ENCODE data around the gene ABLIM3. TPM values are rescaled to one million over a fixed set of nuclear protein-coding genes. Genes with fewer than 3 reads are reported as not detected.

The ABLIM3 gene
- total RNA-seq, 1 donor from 2014 or later: 30.1 TPM

DNA sequence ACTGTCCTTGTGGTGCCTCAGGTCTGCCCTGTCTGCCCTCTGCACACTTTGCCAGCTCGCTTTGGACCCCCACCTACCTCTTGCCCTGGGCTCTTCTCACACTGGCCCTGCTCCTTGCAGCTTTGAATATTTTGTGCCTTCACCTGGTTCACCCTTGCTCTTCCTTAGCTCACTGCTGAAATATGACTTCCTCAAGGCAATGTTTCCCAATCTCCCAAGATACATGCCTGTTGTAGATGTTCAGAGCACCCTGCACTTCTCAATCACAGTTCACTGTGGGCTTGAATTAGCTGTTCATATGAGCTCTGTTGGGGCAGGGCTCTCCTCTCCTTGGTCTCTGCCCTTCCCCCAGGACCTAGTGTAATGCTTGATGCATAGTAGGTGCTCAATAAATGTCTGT is 138.4 kb downstream of the ABLIM3 start:
- TF ChIP-seq, protein P1, sequence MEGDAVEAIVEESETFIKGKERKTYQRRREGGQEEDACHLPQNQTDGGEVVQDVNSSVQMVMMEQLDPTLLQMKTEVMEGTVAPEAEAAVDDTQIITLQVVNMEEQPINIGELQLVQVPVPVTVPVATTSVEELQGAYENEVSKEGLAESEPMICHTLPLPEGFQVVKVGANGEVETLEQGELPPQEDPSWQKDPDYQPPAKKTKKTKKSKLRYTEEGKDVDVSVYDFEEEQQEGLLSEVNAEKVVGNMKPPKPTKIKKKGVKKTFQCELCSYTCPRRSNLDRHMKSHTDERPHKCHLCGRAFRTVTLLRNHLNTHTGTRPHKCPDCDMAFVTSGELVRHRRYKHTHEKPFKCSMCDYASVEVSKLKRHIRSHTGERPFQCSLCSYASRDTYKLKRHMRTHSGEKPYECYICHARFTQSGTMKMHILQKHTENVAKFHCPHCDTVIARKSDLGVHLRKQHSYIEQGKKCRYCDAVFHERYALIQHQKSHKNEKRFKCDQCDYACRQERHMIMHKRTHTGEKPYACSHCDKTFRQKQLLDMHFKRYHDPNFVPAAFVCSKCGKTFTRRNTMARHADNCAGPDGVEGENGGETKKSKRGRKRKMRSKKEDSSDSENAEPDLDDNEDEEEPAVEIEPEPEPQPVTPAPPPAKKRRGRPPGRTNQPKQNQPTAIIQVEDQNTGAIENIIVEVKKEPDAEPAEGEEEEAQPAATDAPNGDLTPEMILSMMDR (conservative IDR thresholded peaks at IDR 0.05; ENCODE audit: low read depth, low read length): no peak
- no peak overlapping the region for H3K4me3 ChIP-seq (ENCODE audit: low read depth, low read length)

DNA sequence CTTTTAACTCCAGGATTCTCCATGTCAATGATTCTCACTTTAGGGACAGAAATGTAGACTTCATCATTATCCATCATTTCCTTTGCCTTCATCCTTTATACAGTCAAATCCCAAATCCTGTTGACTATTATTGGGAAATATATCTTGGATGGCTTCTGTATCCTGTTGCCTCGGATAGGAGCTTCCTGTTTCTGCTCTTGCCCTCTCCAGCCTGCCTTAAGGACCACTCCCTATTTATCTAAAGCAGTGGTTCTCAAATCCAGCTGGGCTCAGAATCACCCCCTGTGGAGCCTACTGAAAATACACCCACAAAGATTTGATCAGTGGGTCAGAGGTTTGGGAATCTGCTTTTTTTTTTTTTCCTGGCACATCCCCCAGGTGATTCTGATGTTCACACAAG is 138.8 kb downstream of the ABLIM3 start:
- DNase-seq (ENCODE audit: low read depth): no peak
- no peak overlapping the region for H3K4me3 ChIP-seq (ENCODE audit: low read depth, low read length)
- TF ChIP-seq, protein P1 (conservative IDR thresholded peaks at IDR 0.05; ENCODE audit: low read depth, low read length): no peak

More for the DNA sequence above, 138.4 kb downstream of the ABLIM3 start:
- DNase-seq (ENCODE audit: low read depth): no peak

DNA sequence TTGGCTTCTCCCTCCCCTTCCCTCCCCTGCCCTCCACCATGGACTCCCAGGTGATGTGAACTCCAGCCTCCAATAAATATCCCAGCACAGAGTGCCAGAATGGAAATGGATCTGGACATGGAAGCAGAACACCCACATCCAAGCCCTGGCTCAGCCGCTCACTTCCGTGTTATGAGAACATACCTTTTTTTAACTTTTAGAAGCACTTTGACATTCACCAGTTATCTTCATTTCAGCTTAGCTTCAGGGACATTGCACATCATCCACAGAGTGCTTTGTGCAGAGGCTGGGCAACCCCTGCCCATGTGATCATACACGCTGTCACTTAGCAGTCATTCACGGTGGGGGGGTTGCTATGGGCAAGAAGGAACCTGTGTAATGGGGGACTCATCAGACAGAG is 139.5 kb downstream of the ABLIM3 start:
- DNase-seq (ENCODE audit: low read depth): no peak
- H3K4me3 ChIP-seq (ENCODE audit: low read depth, low read length): no peak overlapping the region
- TF ChIP-seq, protein P1 (conservative IDR thresholded peaks at IDR 0.05; ENCODE audit: low read depth, low read length): no peak

DNA sequence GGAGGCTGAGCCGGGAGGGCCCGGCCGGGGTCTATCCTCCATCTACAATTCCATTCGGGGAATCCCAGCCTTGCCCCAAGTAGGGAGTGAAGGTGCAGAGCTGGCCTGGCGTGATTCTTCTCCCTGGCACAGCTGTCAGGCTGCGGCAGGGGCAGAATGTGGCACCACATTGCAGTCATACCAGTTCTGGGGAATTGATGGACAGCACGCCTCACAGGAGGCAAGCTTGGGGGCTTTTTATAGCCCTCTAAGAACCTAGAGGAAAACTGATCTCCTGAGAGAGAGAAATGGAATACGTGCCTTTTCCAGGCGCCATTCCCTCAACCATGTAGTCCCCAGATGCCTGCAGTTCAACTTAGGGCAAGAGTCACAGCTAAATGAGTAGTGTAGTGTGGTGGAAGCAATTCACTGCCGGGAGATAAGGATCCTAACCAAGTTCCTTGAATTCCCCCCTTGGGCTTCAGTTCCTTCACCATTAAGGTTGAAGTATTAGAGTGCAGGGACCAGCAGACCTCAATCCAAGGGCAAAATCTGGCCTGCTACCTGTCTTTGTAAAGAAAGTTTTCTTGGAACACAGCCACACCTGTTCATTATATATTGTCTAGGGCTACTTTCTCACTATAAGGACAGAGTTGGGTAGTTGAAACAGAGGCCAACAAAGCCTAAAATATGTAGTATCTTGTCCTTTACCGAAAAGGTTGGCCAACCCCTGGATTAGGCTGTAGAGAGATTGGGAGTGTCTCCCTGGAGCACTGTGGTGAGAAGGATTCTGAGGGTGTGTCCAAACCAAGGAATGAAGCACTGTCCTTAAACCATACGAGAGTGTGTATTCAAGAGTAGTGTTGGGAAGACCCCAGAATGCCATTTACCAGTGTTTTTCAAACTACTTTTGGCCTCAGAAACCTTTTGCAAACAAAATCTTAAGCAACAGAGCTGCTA is 141.0 kb downstream of the ABLIM3 start:
- no peak for DNase-seq (ENCODE audit: low read depth)
- H3K4me3 ChIP-seq (ENCODE audit: low read depth, low read length): no peak overlapping the region
- TF ChIP-seq, protein P1 (conservative IDR thresholded peaks at IDR 0.05; ENCODE audit: low read depth, low read length): no peak

DNA sequence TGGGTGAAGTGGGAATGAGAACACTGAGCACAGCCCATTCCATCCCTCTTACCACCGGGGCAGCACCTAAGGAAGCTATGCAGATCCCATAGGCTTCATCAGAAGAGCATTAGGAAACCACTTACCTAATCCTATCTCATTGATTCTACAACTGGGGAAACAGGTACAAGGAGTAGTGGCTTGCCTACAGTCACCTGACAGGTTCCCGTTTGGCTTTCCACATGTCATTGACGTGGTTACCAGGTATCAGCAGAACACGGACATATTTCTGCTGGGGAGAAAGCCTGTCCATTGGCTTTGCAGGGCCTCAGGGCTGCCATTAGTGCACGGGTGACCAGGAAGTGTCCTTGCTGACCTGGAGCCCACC is 141.7 kb downstream of the ABLIM3 start:
- TF ChIP-seq, protein P1 (conservative IDR thresholded peaks at IDR 0.05; ENCODE audit: low read depth, low read length): no peak
- H3K4me3 ChIP-seq (ENCODE audit: low read depth, low read length): no peak overlapping the region
- no peak for DNase-seq (ENCODE audit: low read depth)

DNA sequence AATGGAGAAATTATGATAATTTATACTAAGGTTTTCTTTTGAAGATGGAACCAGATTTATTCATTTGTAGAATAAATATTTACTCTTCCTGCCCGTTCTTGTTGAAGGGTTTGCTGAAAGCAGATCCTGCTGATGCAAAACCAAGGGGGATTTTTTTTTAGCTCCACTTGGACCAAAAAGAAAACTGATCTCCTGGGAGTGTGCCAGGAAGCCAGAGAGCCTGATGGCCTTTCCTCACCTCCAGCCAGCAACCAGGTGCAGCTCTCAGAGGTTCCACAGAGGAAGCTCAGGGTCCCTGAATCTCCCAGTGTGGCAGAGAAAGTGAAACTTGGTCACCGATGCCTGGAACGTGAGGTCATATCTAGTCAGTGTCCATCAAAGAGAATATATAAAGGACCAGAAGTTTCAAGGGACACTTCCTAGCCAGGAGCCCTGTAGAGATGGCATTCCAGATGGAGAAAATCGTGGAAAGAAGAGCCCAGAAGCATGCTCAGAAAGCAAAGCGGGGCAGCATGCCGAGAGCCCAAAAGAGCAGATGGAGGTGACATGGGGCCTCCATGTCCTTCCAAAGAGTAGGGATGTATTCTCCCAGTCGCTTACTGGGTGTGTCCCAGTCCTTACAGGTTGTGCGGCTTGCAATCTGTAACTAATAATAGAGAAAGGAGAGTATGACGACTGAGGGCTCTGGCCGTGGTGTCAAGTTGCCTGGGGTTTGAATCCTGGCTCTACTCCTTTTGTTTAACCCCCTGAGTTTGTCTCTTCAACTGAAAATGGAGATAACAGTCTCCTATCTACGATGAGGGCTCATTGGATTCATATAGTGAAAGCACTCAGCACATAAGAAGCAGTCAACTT is 142.6 kb downstream of the ABLIM3 start:
- H3K4me3 ChIP-seq (ENCODE audit: low read depth, low read length): no peak overlapping the region
- TF ChIP-seq, protein P1 (conservative IDR thresholded peaks at IDR 0.05; ENCODE audit: low read depth, low read length): no peak
- DNase-seq (ENCODE audit: low read depth): no peak

Data from epithelial cell of proximal tubule (primary cell).